ENCODE measurements around the gene MYBPH.

DNA sequence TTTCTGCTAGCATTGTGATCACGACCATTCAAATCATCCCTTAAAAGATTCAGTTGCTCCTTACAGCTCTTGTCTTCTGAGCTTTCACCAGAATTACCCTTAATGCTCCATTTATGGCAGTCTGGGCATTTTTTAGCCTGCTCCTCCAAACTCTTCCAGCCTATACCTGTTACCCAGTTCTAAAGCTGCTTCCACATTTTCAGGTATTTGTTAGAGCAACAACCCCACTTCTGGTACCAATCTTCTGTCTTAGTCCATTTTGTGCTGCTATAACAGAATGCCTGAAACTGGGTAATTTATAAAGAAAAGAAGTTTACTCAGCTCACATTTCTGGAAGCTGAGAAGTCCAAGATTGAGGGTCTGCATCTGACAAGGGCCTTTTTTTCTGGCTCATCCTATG is 17.2 kb downstream of the MYBPH start:
- TF ChIP-seq EZH2phosphoT487 (IDR thresholded peaks at IDR 0.05; ENCODE audit: borderline replicate concordance): no peak
- TF ChIP-seq, protein P1, sequence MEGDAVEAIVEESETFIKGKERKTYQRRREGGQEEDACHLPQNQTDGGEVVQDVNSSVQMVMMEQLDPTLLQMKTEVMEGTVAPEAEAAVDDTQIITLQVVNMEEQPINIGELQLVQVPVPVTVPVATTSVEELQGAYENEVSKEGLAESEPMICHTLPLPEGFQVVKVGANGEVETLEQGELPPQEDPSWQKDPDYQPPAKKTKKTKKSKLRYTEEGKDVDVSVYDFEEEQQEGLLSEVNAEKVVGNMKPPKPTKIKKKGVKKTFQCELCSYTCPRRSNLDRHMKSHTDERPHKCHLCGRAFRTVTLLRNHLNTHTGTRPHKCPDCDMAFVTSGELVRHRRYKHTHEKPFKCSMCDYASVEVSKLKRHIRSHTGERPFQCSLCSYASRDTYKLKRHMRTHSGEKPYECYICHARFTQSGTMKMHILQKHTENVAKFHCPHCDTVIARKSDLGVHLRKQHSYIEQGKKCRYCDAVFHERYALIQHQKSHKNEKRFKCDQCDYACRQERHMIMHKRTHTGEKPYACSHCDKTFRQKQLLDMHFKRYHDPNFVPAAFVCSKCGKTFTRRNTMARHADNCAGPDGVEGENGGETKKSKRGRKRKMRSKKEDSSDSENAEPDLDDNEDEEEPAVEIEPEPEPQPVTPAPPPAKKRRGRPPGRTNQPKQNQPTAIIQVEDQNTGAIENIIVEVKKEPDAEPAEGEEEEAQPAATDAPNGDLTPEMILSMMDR (conservative IDR thresholded peaks at IDR 0.05; ENCODE audit: low read length): no peak
